ENCODE measurements around the gene DYNLT3.

Gene DYNLT3

GRCh38 chrX:37796805-37797204 is 50.6 kb downstream of the DYNLT3 start:
- H3K4me3 ChIP-seq, result no peak overlapping the region
- H3K27ac ChIP-seq, result no peak overlapping the region

DNA sequence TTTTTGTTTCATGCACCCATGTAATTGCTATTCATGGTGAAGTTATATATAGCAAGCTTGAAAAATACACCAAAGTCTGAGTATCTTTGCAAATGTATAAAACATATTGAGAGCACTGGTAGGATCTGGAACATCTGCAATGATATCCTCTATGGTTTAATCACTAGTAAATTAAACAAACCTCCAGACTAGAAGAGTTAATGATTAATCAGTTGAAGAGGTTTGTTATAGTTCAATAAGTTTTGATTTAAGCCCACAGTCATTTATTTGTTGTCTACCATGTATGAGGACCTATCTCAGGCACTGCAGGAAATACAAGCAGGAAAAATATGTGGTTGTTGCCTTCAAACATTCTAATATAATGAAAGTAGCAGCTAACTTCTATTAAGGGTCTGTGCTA is 51.1 kb downstream of the DYNLT3 start:
- no peak overlapping the region for H3K27ac ChIP-seq
- H3K4me3 ChIP-seq, result no peak overlapping the region
